ENCODE measurements around the gene ARSI.

ARSI gene

GRCh38 chr5:150295172-150295634, 7.5 kb downstream of the ARSI start:
- in situ Hi-C loops (cut with MboI; ENCODE audit: low sequenced_read_pairs), result no loop called here

DNA sequence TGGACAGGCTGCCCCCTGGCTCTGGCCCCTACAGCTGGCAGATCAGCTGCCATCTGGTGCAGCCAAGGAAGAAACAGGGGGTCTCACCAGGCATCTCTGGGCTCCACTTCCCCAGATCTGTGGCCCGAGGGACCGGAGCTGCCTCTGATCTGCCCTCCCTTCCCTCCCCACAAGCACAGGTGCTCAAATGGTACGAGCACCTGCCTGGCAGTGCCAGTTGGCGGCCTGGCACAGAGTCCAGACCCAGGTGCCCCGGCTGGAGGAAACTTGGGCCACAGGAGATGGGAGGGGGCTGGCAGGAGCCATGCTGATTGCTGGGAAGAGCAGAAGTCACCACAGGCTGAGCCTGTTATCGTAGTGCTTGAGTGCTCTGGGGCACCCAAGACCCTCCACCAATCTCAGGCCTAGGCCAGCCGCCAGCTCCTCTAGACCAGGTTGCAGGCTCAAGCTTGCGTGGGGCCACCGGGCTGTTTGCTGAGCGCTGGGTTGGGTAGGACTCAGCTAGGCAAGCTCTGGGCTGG, 8.1 kb downstream of the ARSI start:
- in situ Hi-C loops (cut with MboI; ENCODE audit: low sequenced_read_pairs), result no loop called here

- in situ Hi-C loops (cut with MboI; ENCODE audit: low sequenced_read_pairs), result no loop called here
Observed at GRCh38 chr5:150293091-150293941, 9.4 kb downstream of the ARSI start.

DNA sequence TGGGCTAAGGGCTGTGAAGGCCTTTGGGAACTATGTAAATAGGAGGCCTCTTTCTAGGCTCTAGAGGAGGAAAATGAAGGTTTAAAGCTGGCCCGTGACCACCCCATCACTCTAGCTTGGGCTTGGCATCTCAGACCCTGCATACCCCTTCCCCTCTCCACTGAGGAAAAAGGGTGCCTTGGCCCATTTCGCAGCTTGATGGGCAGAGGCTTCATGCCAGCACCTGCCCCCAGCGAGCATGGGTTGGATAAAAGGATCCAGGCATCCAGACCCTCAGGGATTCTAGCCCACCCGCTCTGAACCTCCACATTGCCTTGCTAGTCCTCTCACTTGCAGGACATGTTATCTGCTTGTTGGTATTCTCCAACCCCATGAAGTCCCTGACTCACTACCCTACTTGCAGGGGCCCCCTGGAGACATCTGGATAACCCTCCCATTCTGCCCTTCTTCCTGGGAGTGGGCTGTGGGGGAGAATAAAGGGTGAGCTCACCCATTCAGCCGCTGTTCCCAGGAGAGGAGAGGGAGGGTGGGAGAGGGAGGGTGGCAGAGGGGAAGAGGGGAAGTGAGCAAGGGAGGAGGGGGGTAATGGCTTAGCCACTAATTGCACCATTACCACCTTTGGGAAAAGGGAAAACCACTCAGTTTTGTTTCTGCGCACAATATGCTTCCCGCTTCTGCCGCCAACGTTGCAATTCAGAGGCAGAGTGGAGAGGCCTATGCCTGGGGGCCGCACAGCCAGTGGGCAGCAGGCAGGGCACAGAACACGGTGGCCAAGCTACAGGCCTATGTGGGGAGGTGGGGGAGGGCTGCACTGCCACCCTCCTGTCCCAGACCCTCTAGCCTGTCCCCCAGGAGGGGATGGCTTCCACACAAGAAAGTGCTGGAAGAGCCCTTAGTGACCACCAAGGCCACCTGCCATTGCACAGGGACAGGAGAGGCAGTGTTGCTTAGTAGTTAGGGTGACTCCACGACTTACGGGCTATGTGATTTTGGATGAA, 11.0 kb downstream of the ARSI start:
- in situ Hi-C loops (cut with MboI; ENCODE audit: low sequenced_read_pairs), result no loop called here

DNA sequence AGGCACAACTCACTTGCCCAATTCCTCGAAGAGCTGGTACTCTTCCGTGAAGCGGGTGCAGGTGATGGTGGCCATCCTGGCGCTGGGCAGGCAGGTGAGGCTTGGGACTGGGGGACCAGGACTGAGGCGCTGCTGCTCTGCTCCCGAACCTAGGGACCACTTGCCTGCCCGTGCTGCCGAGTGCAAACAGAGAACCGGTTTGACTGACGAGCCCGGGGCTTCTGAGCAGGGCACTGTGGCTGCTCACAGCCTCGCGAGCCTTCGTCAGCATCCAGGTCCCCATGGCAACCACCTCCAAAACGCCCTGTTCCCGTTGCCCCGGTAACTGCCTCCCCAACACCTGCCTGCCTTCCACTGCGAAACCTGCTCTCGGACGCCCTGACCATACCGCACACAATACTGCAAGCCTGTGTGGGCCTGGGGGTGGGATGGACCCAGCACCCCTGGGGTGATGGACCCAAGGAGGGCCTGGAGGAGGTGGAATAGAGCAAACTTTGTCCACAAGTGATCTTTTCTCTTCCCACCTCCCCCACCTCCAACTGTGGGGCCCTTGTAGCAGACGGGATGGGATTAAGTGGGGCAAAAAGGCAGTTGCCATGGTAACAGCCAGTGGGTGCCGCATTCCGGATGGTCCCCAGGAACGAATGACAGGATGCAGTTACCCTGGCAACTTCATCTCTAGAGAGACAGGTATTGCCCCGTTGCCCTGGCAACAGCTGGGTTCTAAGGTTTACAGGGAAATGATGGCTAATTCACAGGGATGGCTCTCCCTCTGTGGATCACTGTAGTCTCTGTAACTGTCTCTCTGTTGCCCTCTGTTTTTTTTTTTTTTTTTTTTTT, 12.9 kb downstream of the ARSI start, which contains the start of gene CAMK2A:
Gene CAMK2A (minus strand): TSS at position 223 of the 840 bp plus-strand sequence. CDS start 148 bp downstream, at position 75.
- in situ Hi-C loops (cut with MboI; ENCODE audit: low sequenced_read_pairs), result no loop called here

DNA sequence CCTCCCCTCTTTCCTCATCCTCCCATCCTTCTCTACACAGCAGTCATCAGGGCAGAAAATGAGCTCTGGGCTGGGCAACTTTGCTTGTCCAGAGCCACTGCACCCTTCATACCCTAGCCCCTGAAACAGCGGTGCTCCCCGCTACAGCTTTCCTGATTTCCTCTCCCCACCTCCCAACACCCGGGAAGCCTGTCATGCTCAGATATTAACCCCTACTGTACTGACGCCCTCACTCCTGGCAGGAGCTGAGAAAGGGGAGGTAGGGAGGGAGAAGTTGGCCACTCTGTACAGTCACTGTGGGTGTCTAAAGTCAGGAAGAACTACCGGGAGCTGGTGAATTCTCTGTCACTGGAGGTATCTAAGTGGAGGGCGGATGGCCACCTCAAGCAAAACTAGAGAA, 13.9 kb downstream of the ARSI start:
- in situ Hi-C loops (cut with MboI; ENCODE audit: low sequenced_read_pairs), result no loop called here

DNA sequence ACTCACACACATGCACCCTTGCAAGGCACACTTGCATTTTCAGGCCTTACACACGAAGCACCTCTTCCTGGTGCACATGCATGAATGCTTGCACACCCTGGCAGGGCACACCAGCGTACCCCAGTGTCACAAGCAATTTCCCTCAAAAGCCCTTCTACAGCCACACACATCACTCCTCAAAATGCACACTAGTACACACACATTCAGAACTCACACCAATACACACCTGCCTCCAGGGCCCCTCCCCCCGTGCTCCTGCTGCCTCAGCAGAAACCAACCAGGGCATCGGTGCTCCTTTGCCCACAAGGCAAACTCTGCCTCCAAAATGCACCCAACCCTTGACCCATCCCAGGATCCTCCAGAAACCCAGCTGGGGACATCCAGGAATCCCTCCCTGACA, 14.3 kb downstream of the ARSI start:
- in situ Hi-C loops (cut with MboI; ENCODE audit: low sequenced_read_pairs), result no loop called here

- in situ Hi-C loops (cut with MboI; ENCODE audit: low sequenced_read_pairs), result no loop called here
Observed at GRCh38 chr5:150286820-150287219, 15.9 kb downstream of the ARSI start.

DNA sequence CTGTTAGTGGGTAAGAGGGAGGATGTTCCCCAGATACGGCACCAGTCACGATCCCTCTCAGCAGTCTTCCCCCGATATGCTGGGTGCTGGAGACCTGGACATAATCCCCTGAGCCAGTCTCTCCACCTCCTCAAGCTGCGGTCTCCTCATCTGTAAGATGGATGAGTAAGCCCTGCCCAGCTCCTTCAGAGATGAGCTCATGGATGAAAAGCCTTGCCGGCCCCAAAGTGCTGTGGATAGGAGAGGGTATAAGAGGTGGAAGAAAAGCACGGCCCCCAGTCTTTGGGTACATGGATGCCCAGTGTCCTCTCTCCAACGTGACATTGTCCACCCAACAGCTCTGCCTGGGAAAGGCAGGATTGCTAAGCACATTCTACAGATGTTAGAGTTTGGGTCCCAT, 17.6 kb downstream of the ARSI start:
- in situ Hi-C loops (cut with MboI; ENCODE audit: low sequenced_read_pairs), result no loop called here

- in situ Hi-C loops (cut with MboI; ENCODE audit: low sequenced_read_pairs), result no loop called here
Observed at GRCh38 chr5:150284311-150284710, 18.4 kb downstream of the ARSI start.

DNA sequence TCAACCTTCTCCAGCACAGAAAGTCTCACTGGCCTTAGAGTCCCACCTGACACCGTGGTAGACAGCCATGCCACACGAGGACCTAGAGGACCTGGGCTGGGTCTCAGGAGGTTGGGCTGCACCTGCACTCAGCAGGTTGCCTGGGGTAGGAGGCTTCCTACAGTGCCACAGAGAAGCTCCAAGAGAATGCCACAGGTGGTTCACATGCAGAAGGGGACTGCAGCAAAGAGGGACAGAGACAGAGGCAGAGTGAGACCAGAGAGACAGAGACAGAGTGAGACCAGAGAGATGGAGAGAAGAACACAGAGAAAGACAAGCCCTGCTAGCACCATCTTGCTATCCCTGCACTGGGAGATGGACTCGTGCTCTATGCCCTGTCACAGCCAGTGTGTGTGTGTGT, 18.8 kb downstream of the ARSI start:
- in situ Hi-C loops (cut with MboI; ENCODE audit: low sequenced_read_pairs), result no loop called here

DNA sequence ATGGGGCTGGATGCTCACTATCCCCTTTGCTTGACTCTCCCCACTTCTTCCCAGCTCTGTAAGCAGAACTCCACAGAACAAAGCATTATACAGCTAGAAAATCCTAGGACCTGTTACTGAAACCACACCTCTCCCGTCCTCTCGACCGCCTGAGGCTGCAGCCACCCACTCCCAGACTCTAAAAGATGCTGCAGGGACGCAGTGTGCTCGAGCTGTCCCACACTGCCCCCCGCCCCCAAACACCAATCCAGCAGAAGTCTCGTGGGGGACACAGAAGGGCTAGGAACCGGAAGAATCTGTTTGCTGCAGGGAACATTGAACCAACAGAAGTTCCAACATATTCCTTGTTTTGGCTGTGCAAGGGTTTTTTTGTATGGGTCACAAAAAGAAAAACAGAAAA, 20.7 kb downstream of the ARSI start:
- in situ Hi-C loops (cut with MboI; ENCODE audit: low sequenced_read_pairs), result no loop called here

- in situ Hi-C loops (cut with MboI; ENCODE audit: low sequenced_read_pairs), result no loop called here
Observed at GRCh38 chr5:150279330-150280020, 23.2 kb downstream of the ARSI start.

DNA sequence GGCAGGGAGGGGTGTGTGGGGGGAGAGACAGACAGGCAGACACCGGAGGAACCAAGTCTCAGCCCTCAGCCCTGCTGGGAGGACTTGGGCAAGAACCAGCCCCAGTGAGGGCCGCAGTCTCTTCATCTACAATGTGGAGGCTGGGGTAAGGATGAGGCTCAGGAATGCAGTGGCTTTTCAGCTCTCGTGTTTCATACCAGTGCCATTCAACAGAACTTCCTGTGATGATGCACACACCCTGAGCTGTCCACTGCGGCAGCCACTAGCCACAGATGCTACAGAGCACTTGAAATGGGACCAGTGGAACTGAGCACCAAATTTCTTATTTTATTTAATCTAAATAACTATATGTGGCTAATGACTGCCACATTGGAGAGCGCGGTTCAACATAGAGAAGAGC, 23.8 kb downstream of the ARSI start:
- in situ Hi-C loops (cut with MboI; ENCODE audit: low sequenced_read_pairs), result no loop called here

GRCh38 chr5:150278046-150278730, 24.5 kb downstream of the ARSI start:
- in situ Hi-C loops (cut with MboI; ENCODE audit: low sequenced_read_pairs), result no loop called here

DNA sequence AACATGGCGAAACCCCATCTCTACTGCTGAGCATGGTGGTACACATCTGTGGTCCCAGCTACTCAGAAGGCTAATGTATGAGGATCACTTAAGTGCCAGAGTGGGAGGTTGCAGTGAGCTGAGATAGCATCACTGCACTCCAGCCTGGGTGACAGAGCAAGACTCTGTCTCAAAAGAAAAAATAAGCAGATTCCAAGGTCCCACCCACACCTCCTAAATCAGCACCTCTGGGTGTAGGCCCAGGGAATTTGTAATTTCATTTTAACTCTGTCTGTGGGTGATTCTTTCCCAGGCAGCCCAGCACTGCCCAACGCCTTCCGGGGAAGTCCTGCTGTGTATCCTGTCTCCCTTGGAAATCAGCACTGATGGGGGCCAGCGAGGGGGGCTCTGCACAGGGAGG, 25.7 kb downstream of the ARSI start:
- in situ Hi-C loops (cut with MboI; ENCODE audit: low sequenced_read_pairs), result no loop called here

GRCh38 chr5:150274811-150275210, 27.9 kb downstream of the ARSI start:
- in situ Hi-C loops (cut with MboI; ENCODE audit: low sequenced_read_pairs), result no loop called here

DNA sequence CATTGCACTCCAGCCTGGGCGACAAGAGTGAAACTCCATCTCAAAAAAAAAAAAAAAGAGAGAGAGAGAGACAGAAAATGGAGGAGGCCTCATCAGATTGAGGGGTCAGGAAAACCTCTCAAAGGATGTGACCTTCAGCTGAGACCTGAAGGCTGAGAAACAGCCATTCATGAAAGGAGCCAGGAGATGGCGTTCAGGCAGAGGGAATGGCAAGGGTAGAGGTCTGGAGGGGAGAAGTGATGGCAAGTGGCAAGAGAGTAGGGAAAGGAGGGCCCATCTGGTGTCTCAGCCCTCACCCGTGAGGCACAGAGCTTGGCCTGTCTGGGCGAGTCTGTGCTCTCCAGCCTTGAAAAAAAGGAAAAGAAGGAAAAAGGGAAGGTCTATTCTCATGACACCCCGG, 30.2 kb downstream of the ARSI start:
- in situ Hi-C loops (cut with MboI; ENCODE audit: low sequenced_read_pairs), result no loop called here

DNA sequence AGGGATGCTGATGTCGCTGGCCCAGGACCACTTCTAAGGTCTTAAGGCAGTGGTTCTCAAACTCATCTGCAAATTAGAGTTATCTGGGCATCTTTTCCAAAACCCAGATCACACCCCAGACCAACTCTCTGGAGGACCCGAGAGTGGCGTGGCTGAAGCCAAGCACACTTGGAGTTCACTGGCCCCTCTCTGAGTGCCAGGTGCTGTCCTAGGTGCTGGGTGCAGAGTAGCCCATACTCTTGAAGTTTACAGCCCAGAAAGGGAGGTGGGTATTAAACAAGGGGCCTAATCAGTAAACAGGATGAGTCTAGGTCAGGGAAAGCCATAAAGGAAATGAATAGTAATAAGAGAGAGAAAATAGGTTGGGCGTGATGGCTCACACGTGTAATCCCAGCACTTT, 30.8 kb downstream of the ARSI start:
- in situ Hi-C loops (cut with MboI; ENCODE audit: low sequenced_read_pairs), result no loop called here
